EH (cell line): ENCODE data around the gene FSTL1.
"Not testable (repeated sequence)": the region's sequence is repeated elsewhere in the genome, so short reads cannot be mapped to it uniquely, and the experiment has no call there.

Experiments used
- DNase-seq: peaks from one replicate; pipeline ENCODE4 v3.0.0-alpha.2; 2015; ENCODE audit warnings: low read depth

The FSTL1 gene

GRCh38 chr3:120418446-120418845 is 32.3 kb downstream of the FSTL1 start:
- no peak for DNase-seq

DNA sequence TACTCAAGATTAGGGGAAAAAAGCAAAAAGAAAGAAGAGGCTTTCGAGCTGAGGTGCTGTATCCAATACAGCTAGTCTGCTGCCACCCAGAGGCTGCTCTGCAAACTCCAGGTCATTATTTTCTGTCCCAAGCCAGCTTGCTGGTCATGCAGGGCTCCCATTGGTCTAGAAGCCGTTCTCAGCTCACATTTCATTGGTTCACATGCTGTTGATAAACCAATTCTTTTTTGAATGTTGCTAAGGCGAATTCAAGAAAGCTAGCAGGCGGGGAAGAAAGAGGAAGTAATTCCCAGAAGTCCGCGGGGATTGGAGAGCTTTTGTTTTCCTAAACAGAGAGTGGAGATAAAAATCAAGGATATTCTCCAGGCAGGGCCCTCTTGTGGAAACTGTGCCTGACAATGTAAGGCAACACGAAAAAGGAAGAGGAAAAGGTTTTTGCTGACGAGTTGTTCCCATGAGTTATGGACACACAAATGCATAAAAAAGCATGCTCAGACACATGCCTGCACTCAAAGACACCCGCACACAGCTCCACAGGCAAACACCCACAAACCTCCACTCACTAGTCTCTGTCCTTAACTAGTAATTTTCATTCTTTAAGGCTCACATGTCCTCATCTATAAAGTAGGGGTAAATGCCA is 33.4 kb downstream of the FSTL1 start:
- DNase-seq: peak; percentile 98

GRCh38 chr3:120416868-120417267 is 33.9 kb downstream of the FSTL1 start:
- no peak for DNase-seq

- DNase-seq: no peak
Observed at GRCh38 chr3:120415756-120416155, 35.0 kb downstream of the FSTL1 start.

- no peak for DNase-seq
Observed at GRCh38 chr3:120410541-120410940, 40.3 kb downstream of the FSTL1 start.

DNA sequence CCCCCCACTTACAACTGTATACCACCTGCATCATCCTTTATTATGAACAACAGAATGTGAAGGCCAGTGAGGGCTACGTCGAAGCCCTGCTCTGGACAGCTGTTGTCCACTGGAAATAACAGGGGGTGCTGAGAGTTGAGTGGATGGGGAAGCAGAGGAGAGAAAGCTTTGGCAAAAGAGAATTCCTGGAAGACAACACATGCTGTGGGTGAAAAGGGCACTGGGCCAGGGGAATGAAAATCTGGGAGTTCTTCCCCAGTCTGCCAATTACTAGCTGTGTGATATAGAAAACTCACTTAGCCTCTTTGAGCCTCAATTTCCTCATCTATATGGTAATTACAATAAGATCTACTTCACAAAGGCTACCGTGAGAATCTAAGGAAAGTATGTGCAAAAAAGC is 40.7 kb downstream of the FSTL1 start:
- no peak for DNase-seq

- DNase-seq: no peak
Observed at GRCh38 chr3:120407508-120408287, 43.1 kb downstream of the FSTL1 start.

GRCh38 chr3:120404876-120405275 is 45.9 kb downstream of the FSTL1 start:
- peak; percentile 47 for DNase-seq

GRCh38 chr3:120402257-120402656 is 48.5 kb downstream of the FSTL1 start:
- DNase-seq: no peak

GRCh38 chr3:120399372-120399771 is 51.4 kb downstream of the FSTL1 start:
- DNase-seq: peak; percentile 13

DNA sequence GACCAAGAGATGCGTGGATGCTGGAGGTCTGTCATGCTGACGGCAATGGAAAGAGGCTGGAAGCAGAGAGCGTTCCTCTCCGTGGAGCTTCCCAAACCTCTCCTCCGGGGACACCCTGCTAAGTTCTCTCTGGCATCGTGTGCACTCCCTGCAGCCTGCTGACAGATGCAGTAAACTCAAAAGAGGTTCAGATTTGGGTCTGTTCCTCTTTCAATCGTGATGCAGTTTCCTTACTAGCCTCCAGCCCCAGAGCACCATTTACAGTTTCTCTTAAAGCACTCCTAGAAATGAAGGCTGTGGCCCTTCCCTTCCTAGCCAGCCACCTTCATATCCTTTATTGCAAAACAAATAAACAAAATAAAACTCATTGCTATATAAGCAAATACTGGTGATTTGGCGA is 54.3 kb downstream of the FSTL1 start:
- DNase-seq: peak; percentile 3

DNA sequence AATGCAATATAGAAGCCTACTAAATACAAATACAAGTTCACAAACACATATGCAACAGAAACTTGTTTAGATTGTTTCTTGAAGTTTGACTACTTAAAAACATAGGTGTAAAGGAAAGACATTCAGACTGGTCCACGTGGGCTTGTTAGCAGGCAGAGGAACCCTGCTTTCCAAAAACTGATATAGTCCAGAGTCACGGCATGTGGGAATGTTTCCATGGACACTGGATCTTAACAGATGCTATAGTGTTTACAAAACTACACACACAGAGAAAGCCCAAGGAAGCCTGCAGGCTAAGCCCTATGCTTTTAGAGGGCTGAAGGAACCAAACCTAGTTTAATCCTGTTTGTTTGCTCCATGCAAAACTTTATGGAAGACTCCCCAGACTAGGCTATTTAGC is 56.4 kb downstream of the FSTL1 start:
- DNase-seq: peak; percentile 8

- no peak for DNase-seq
Observed at GRCh38 chr3:120393761-120394160, 57.0 kb downstream of the FSTL1 start.

DNA sequence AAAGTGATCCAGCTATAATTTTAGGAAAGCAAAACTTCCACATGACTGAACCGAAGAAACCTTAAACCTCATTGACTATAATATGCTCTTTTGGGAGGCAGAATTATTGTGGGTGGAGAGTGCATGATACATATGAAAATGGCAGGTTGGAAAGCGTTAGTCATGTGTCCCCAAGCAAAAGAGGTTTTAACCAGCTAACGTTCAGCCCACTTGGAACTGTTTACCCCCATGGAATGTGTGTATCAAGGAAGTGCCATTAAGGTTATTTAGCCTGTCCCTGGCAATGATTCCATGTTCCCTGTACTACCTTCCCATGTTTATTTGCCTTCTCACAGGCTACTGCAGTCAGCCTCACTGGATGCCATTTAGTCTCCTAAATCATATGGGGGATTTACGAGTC is 57.5 kb downstream of the FSTL1 start:
- DNase-seq: peak; percentile 58

GRCh38 chr3:120382941-120383447 is 67.8 kb downstream of the FSTL1 start:
- DNase-seq: no peak

GRCh38 chr3:120381503-120381902 is 69.3 kb downstream of the FSTL1 start:
- no peak for DNase-seq

GRCh38 chr3:120377948-120378347 is 72.8 kb downstream of the FSTL1 start:
- not testable (repeated sequence) for DNase-seq

- no peak for DNase-seq
Observed at GRCh38 chr3:120370463-120370862, 80.3 kb downstream of the FSTL1 start.

GRCh38 chr3:120369037-120369467 is 81.7 kb downstream of the FSTL1 start:
- DNase-seq: no peak

DNA sequence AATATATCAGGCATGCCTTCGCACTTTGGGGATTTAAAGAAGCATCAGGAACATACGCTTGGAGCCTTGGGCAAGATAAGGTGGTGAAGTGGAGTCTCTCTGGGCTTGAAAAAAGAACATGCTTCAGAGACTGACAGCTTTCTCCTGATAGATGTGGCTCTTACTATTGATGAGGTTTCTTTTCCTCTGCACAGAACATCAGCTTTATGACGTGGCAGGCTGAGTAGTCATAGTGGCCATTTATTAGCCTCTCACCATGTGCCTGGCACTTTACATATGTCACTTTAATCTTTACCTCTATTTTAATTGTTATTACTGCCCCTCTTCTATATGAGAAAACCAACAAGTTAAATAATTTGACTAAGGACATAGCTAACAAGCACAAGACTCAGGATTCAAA is 82.6 kb downstream of the FSTL1 start:
- DNase-seq: no peak

DNA sequence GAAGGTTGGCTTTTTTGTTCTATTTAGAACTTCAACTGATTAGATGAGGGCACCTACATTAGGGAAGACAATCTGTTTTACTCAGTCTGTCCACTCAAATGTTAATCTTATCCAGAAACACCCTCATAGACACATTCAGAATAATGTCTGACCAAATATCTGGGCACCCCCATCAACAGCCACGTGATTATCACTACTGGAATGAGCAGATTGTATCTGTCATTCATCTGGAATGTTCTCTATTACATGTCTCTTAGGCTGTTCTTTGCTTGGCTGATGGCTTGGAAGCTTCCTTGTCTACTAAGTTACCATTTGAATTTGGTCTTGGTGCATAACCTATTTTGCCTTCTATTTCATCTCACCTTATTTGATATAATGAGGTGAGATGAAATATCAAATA is 86.0 kb downstream of the FSTL1 start:
- peak; percentile 73 for DNase-seq

DNA sequence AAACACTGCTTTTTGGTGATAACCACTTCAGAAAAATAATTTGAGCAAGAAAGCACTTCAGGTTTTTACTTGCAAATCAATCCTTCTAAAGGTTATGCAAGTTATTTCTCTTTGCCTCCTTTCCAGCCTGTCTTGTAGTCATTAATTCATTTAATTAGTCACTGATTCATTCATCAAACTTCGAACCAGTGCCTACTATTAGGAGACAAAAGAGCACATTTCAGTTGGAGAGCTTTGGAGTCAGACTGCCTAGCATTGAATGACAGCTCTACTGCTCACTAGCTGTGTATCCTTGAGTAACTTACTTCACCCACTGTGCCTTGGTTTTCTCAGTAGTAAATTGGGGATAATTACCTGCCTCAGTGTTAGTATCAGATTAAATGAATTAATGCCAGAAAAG is 86.7 kb downstream of the FSTL1 start:
- no peak for DNase-seq

GRCh38 chr3:120357807-120358206 is 93.0 kb downstream of the FSTL1 start:
- DNase-seq: no peak

- DNase-seq: no peak
Observed at GRCh38 chr3:120355486-120355885, 95.3 kb downstream of the FSTL1 start.
